ENCODE measurements around the gene CLIP3. TPM values are rescaled to one million over a fixed set of nuclear protein-coding genes. Genes with fewer than 3 reads are reported as not detected.
A peak's percentile ranks its signal among the peaks of the same experiment; 100 is the strongest.
"Not testable (repeated sequence)": the region's sequence is repeated elsewhere in the genome, so short reads cannot be mapped to it uniquely, and the experiment has no call there.

The CLIP3 gene
- total RNA-seq, 1 experiment from 2014 or later: 0.13 TPM

GRCh38 chr19:36009220-36009619 is 23.5 kb downstream of the CLIP3 start:
- peak; percentile 63 for DNase-seq (ENCODE audit: low spot score)

- peak; percentile 87 for DNase-seq (ENCODE audit: low spot score)
Observed at GRCh38 chr19:36008336-36008978, 24.2 kb downstream of the CLIP3 start, which contains the start of gene SYNE4. TSS of gene SYNE4 (minus strand) at chr19:36008813. CDS start at chr19:36008681, 132 bp downstream.

GRCh38 chr19:36006955-36007354 is 25.7 kb downstream of the CLIP3 start:
- no peak for DNase-seq (ENCODE audit: low spot score)

GRCh38 chr19:36003284-36003683 is 29.4 kb downstream of the CLIP3 start:
- DNase-seq (ENCODE audit: low spot score): no peak

- no peak for DNase-seq (ENCODE audit: low spot score)
Observed at GRCh38 chr19:36001605-36002004, 31.1 kb downstream of the CLIP3 start.

GRCh38 chr19:35996777-35997176 is 35.9 kb downstream of the CLIP3 start:
- no peak for DNase-seq (ENCODE audit: low spot score)

- DNase-seq (ENCODE audit: low spot score): peak; percentile 99
Observed at GRCh38 chr19:35995048-35995993, 37.4 kb downstream of the CLIP3 start, which contains the start of gene SDHAF1. TSS of gene SDHAF1 (plus strand) at chr19:35995188. CDS start at chr19:35995275, 87 bp downstream.

- no peak for DNase-seq (ENCODE audit: low spot score)
Observed at GRCh38 chr19:35993923-35994598, 38.6 kb downstream of the CLIP3 start.

- DNase-seq (ENCODE audit: low spot score): no peak
Observed at GRCh38 chr19:35992907-35993765, 39.5 kb downstream of the CLIP3 start.

- DNase-seq (ENCODE audit: low spot score): no peak
Observed at GRCh38 chr19:35991731-35992450, 40.8 kb downstream of the CLIP3 start.

GRCh38 chr19:35990771-35991730 is 41.6 kb downstream of the CLIP3 start:
- no peak for DNase-seq (ENCODE audit: low spot score)

- no peak for DNase-seq (ENCODE audit: low spot score)
Observed at GRCh38 chr19:35990156-35990555, 42.5 kb downstream of the CLIP3 start.

- DNase-seq (ENCODE audit: low spot score): no peak
Observed at GRCh38 chr19:35988824-35989223, 43.8 kb downstream of the CLIP3 start.

- no peak for DNase-seq (ENCODE audit: low spot score)
Observed at GRCh38 chr19:35987571-35987896, 45.1 kb downstream of the CLIP3 start.

GRCh38 chr19:35986664-35987570 is 45.8 kb downstream of the CLIP3 start:
- DNase-seq (ENCODE audit: low spot score): no peak

GRCh38 chr19:35986111-35986510 is 46.6 kb downstream of the CLIP3 start:
- no peak for DNase-seq (ENCODE audit: low spot score)

- no peak for DNase-seq (ENCODE audit: low spot score)
Observed at GRCh38 chr19:35983177-35983576, 49.5 kb downstream of the CLIP3 start.

- not testable (repeated sequence) for DNase-seq (ENCODE audit: low spot score)
Observed at GRCh38 chr19:35980997-35981396, 51.7 kb downstream of the CLIP3 start.
